GM21515 (cell line): ENCODE results near the gene PRADC1.
A peak's percentile ranks its signal among the peaks of the same experiment; 100 is the strongest.
"Not testable (repeated sequence)": the region's sequence is repeated elsewhere in the genome, so short reads cannot be mapped to it uniquely, and the experiment has no call there.

Experiments
- ATAC-seq: cut with Tn5 transposase; IDR thresholded peaks from one replicate; pipeline ENCODE4 v1.9.1; 2021; ENCODE audit not compliant: unreplicated experiment

PRADC1 gene

GRCh38 chr2:73233154-73233931, at the start of gene PRADC1:
Gene PRADC1 (minus strand): TSS chr2:73233239. CDS start chr2:73233160, 79 bp downstream.
- peak; percentile 93 for ATAC-seq

DNA sequence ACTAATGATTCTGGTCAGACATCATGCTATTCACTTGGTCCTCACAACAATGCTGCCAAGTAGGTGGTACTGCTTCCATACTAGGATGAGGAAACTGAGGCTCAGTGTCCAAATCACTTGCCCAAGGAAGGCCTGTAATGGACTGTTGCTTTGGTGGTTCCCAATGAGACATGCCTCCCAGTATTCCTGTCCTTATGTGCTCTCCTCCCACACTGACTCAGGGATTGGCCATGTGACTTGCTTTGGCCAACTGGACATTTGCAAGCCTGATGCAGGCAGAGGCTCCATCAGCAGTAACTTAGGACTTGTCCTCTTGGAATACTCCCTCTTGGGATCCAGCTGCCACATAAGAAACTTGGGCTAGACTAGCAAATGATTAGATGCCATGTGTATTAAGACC, 48.2 kb upstream of the PRADC1 start:
- ATAC-seq, result no peak

DNA sequence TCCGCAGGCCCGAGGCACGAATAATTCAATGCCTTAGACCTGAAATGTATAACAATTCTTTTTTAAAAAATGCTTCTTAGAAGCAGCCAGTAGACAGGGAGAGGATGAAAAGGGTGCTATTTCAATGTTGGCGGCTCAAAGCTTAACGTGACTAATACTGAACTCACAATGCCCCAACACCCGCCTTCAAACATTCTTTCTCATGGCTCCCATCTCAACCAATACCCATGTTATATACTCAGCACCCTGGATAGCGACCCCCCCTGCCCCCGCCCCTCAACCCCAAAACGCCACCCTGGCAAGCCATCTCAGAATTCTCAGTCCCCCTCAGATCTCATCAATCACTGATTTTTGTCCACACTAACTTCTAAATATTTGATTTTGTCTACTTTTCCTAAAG, 46.8 kb upstream of the PRADC1 start:
- no peak for ATAC-seq

DNA sequence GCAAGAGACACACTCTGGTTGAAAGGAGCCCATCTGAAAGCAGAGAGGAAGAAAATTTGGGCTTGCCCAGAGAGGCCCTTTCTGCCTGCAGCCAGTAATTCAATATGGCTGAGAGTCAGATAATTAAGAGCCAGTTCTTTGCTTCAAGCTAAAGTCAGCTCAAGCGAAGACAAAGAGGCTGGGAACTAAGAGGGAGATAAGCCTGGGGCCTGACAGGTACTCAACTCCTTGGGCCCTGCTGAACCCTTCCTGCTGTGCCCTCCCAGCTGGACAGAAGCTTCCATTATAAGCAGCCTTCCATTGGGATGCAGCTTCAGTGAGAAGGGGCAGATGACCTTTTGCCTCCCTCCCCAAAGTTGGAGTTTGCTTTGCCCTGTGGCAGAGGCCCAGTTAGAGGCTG, 39.2 kb upstream of the PRADC1 start:
- ATAC-seq, result no peak

- ATAC-seq, result no peak
Measured at GRCh38 chr2:73269686-73270465, 36.8 kb upstream of the PRADC1 start.

DNA sequence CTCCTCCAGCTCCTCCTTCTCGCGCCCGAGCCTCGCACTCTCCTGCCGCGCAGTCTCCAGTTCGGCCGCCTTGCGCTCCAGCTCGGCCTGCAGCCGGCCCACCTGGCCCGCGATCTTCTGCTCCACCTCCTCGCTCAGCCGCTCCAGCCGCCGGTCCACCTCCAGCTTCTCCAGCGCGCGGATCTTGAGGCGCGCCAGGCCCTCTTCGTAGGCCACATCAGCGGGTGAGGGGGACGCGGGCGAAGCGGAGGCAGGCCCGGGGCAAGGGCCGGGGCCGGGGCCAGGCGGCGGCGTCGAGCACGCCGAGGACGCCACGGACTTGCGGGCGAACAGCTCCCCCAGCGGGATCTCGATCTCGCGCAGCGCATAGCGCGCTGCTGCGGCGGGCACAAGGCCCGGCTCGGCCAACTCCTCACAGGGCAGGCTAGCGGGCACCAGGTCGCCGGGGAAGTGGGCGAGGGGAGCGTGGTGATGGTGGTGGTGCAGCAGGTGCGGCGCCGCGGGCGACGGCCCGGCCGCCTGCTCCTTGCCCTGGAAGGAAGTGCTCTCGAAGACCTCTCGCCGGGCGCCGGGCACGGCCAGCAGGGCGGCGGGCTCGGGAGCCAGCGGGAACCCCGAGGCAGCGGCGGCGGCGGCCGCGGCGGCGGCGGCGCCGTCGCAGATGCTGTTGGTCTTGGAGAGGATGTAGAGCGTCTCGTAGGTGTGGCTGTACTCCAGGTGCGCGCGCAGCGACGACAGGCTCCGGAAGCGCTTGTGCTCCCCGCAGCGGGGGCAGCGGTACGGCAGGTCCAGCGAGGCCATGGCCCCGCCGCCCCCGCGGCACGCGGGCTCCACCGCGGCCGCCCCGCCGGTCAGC, 36.0 kb upstream of the PRADC1 start:
- ATAC-seq, result peak; percentile 84

DNA sequence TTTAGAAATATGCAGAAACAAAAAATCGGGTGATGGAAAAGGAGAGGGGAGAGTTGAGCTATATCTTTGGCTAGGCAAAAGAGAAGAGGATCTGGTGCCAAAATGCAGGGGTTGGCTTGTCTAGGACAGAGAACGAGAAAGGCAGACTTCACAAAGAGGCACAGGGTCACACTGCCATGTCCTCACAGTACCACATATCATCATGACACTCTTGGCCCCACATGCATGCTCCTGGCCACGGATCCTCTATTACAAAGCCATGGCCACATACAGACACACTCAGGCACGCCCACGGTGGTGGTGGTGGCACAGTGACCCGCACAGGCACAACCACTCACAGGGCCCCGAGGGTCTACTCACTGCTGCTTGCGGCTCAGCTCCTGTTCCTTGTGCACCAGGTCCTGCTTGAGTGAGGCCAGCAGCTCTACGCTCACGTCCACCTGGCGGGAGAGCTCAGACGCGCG, 35.4 kb upstream of the PRADC1 start:
- ATAC-seq, result no peak

DNA sequence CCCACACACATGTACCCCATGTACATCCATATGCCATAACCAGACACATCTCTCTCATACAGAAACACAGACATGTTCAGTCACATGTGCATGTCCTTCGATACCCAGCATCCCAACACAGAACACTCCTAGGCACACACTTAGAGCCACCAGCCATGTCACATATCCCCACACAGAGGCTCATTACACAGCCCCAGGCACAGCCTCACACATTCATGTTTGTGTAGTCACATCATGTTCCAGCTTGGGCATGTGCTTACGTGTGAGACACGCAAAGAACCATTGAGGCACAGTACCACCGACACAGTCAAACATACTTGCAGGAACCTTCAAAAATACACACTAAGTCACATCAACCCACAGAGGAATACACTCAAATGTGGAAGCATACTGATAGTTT, 34.0 kb upstream of the PRADC1 start:
- ATAC-seq, result no peak

DNA sequence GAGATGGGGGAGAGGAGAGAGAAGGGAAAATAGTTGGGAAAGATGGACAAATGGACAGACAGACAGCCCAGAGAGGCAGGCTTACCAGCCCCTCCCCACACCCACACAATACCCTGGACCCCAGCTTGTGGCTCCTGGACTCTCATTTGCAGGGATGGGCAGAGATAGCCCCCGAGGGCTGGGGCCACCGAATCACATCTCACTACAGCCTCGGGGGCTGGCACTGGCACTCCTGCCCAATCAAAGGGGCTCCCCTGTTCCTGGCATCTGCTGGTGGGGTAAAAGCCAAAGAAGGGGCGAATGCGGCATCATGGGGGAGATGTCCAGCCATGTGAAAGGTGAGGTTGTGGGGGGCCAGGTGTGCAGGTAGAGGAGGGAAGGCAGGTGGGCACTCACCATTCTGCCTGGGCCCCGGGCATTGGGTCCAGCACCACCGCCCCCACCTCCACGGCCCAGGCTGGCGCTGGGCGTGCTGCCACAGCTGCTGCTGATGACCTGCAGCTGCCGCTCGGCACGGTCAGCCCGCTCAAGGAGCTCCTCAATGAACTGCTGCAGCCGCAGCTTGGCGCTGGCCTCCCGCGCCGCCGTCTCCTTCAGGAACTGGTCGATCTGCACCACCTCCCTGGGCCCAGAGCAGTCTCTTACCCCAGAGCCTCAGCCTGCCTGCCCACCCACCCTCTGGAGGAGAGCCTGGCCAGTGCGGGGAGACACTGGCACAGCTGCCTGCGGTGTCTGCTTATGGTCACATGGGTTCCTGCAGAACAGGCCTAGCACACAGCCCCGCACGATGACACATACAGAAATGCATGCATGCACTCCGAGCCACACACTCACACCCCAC, 33.2 kb upstream of the PRADC1 start:
- no peak for ATAC-seq

- no peak for ATAC-seq
Measured at GRCh38 chr2:73265298-73266060, 32.4 kb upstream of the PRADC1 start.

GRCh38 chr2:73264783-73265182, 31.7 kb upstream of the PRADC1 start:
- no peak for ATAC-seq

DNA sequence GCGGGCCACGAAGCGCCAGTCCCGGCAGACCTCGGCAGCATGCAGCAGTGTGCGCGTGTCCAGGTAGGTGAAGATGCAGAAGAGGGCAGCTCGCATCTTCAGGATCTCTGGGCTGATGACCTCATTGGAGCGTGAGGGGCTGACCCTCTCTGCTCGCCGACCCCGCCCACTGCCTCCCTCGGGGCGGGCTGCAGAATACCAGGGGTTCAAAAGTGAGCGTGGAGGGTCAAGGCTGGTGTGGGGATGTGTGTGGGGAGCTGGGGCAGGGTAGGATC, 31.2 kb upstream of the PRADC1 start:
- no peak for ATAC-seq

GRCh38 chr2:73263540-73264331, 30.7 kb upstream of the PRADC1 start:
- no peak for ATAC-seq

DNA sequence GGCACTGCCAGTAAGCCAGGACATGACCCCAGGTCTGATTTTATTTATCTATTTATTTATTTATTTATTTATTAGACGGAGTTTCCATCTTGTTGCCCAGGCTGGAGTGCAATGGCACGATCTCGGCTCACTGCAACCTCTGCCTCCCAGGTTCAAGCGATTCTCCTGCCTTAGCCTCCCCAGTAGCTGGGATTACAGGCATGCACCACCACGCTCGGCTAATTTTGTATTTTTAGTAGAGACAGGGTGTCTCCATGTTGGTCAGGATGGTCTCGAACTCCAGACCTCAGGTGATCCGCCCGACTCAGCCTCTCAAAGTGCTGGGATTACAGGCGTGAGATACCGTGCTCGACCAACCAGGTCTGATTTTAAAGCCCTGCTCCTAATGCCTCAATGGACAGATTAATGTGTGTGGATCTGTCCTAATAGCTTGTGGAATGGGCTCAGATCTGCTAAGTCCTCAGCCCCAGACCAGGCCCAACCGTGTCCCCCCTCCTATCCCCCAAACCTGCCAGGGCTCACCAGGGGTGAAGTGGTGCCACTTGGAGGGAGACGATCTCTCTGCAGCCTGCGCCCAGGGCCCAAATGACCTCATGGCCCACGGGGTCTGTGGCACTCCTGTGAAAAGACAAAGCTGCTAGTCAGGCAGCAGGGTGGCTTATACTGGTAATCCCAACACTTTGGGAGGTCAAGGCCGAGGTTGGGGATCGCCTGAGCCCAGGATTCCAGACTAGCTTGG, 29.8 kb upstream of the PRADC1 start:
- ATAC-seq, result not testable (repeated sequence)

- ATAC-seq, result no peak
Measured at GRCh38 chr2:73262108-73262651, 29.1 kb upstream of the PRADC1 start.

- ATAC-seq, result no peak
Measured at GRCh38 chr2:73260338-73260984, 27.4 kb upstream of the PRADC1 start.

GRCh38 chr2:73259704-73260337, 26.8 kb upstream of the PRADC1 start:
- no peak for ATAC-seq
